CMK (cell line): ENCODE measurements around the gene RMDN2.
"Not testable (repeated sequence)": the region's sequence is repeated elsewhere in the genome, so short reads cannot be mapped to it uniquely, and the experiment has no call there.

Source experiments
- DNase-seq: peaks from one replicate; pipeline ENCODE4 v3.0.0-alpha.2; 2010; ENCODE audit warnings: low read depth

Gene RMDN2

GRCh38 chr2:37993143-37993542 lies 68.1 kb downstream of the RMDN2 start:
- DNase-seq = no peak

DNA sequence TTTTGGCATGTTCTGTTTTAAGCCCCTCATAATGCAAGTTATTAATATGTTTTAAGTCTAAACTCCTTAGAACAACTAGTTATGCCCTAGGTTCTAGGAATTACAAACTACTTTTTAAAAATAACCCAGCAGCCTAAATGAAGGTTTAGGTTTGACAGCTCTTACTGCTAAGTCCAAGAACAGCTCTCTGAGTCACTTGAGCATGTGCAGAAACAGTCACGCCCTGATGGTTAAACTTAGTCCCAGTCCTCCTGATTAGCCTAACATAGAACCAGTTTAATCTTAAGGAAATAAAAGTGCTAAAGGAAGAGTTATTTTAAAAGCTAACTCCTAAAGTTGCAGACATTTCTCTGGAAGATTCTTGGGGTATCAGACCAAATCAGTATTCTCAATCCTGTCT lies 72.5 kb downstream of the RMDN2 start:
- no peak for DNase-seq

DNA sequence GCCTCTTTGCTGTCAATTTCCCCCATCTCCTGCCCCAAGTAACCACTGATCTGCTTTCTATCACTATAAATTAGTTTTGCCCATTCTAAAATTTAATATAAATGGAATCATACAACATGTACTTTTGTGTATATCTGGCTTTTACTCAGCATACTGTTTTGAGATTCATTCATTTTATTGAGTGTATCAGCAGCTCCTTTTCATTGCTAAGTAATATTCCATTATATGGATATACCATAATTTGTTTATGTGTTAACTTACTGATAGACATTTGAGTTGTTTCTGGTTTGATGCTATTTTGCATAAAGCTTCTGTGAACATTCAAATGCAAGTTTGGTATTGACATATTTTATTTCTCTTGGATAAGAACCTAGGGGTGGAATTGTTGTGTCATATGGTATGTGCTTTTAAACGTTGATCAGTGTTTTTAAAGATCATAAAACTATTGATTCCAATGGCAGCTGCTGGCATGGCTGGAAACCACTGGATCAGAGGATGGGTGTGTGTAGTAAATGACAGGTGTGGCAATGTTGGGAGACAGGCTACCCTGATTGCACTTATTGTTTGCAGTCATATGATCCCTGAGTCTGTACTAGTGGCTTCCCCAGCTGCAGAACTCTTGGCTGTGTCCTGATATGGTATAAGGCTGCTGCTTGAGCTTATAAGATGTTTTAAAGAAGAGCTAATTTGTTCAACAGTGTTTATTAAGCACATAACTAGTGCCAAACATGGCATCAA lies 75.6 kb downstream of the RMDN2 start:
- no peak for DNase-seq

DNA sequence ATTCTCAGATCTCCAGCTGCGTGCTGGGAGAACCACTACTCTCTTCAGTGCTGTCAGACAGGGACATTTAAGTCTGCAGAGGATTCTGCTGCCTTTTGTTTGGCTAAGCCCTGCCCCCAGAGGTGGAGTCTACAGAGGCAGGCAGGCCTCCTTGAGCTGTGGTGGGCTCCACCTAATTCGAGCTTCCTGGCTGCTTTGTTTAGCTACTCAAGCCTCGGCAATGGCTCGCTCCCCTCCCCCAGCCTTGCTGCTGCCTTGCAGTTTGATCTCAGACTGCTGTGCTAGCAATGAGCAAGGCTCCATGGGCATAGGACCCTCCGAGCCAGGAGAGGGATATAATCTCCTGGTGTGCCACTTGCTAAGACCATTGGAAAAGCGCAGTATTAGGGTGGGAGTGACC lies 85.1 kb downstream of the RMDN2 start:
- DNase-seq = not testable (repeated sequence)

DNA sequence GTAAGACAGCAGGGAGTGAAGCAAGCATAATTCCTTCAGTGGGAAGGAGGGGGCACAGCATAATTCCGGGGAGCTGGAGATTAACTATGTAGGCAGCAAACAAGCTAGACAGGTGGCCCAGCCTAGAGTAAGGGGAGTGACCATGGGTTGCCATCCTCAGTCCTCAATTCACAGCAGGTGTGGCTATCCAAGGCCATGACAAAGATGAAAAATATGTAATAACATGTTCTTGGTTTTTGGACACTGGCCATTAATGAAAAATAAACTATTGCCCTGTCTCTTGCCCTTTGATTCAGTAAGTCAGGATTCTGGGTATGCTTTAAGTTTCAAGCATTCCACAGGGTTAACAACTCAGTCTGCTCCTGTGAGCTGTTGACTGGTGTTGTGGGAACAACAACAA lies 85.9 kb downstream of the RMDN2 start:
- no peak for DNase-seq

GRCh38 chr2:38013158-38013752 lies 88.2 kb downstream of the RMDN2 start:
- DNase-seq = no peak

- DNase-seq = no peak
Measured at GRCh38 chr2:38016219-38016618, 91.1 kb downstream of the RMDN2 start.

GRCh38 chr2:38017836-38018235 lies 92.7 kb downstream of the RMDN2 start:
- no peak for DNase-seq

- not testable (repeated sequence) for DNase-seq
Measured at GRCh38 chr2:38020359-38021069, 95.4 kb downstream of the RMDN2 start.

DNA sequence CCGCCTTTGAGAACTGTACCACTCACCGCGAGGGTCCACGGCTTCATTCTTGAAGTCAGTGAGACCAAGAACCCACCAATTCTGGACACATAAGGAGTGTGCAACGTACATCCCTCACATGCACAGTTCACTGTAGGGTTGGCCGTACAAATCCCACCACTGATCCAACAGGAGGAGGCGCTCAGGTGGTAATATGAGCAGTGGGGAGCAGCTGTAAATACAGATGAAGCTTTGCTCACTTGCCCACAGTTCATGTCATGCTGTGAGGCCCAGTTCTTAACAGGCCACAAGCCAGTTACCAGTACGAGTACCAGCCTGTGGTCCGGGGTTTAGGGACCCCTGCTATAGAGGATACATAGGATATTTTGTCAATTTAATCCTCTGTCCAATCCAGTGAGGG lies 96.5 kb downstream of the RMDN2 start:
- no peak for DNase-seq

DNA sequence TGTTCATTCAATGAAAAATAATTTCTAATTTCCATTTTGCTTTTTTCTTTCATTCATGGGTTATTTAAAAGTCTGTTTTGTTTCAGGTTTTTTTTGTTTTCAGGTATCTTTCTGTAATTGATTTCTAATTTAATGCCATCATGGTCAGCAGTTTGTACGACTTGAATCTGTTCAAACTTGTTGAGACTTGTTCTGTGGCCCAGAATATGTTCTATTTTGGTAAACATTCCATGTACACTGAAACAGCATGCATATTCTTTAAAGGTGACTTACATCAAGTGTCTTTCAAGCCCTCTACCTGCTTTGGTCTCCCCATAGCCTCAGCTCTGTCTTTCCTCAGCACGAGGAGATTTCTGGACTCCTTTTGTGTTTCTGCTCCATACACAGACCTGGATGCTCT lies 101.8 kb downstream of the RMDN2 start:
- DNase-seq = no peak

DNA sequence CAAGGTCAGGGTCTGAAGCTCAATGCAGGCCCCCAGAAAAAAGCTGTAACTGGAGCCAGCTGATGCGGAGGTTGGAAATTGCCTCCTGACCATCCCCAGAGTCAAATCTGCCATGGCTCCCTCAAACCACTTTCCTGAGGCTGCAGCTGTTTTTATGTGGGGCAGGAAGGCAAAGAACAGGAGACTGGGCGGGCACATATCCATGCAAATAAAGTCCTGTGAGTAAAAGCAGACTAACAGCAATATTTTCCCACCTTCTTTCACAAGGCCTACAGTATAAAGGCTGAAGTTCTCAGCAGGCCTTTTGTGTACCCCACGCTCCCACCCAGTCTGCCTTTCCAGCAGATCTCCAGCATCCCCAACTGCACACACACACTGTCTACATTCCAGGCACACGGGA lies 103.7 kb downstream of the RMDN2 start:
- no peak for DNase-seq

- DNase-seq = peak; percentile 58
Measured at GRCh38 chr2:38029512-38029911, 104.4 kb downstream of the RMDN2 start.

GRCh38 chr2:38030635-38031355 lies 105.7 kb downstream of the RMDN2 start:
- DNase-seq = no peak

GRCh38 chr2:38032946-38033345 lies 107.9 kb downstream of the RMDN2 start:
- DNase-seq = no peak

- no peak for DNase-seq
Measured at GRCh38 chr2:38033646-38034045, 108.6 kb downstream of the RMDN2 start.

- DNase-seq = no peak
Measured at GRCh38 chr2:38035968-38036367, 110.9 kb downstream of the RMDN2 start.

DNA sequence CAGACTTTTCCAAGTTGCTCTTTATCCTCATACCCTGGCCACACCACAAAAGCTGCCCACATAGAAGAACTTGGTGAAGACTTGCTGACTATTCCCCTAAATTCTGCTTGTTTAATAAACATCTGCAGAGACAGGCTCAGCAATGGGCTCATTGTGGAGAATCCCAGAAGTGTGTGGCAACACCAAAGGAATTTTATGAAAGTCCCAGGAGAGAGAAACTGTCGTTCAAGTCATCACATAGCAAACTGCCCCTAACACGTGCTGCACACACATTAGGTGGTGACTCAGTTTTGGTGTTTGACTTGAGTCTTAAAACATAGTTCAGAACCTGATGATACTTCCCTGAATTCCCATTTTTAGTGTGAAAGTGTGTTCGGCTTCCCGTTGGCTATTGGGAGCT lies 112.2 kb downstream of the RMDN2 start:
- no peak for DNase-seq

- DNase-seq = no peak
Measured at GRCh38 chr2:38037757-38038621, 112.9 kb downstream of the RMDN2 start.

GRCh38 chr2:38038682-38039081 lies 113.6 kb downstream of the RMDN2 start:
- no peak for DNase-seq

DNA sequence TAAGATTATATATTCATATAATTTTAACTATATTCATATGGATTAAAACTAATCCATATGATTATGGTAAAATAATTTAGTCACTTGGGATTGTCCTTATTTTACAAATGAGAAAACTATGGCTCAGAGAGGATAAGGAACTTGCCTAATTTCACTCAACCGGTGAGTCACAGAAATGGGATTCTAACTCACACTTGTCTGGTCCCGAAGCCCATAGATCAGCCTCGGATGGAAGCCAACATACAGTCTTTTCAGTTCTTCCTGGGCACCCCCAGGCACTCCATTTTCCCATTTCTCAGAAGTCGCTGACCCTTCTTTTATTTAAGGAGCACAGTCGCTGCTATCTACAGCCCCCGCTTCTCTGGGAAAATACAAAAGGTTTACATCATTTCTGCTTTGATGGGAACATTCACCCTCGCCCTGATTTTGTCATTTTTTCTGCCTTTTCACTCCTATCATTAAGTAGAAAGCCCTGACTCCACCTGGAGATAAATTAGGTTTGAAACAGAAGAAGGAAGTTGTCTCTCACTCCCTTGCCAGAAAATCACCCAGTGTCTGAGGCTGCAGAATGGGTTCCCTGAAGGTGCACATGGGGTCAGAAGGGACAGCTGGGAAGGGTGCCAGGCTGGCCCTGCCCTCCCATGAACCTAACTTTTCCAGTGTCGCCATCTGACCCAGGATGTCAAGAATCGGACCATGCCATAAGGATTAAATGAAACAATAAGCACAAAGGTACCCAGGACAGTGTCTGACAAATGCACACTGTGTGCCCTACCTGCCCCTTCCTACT lies 114.2 kb downstream of the RMDN2 start:
- no peak for DNase-seq
